HEK293 (cell line): ENCODE data around the gene SPATA16.

Experiments used
- CTCF ChIA-PET: fragments of 350-600 bp; formaldehyde crosslinking; extraction: SDS; loops from one replicate; lab custom pipeline; 2021; ENCODE audit warnings: antibody characterized with exemption; lab: Yijun Ruan, JAX
- POLR2A ChIA-PET: fragments of 300-600 bp; formaldehyde crosslinking; extraction: SDS; loops from one replicate; lab custom pipeline; 2020; ENCODE audit warnings: antibody characterized with exemption, inconsistent platforms; lab: Yijun Ruan, JAX
- H3K27ac ChIP-seq: fragments of 200-500 bp; sonication (Bioruptor generic); 2 replicates; pipeline ENCODE4 v1.5.1; 2014; ENCODE audit warnings: low read depth, low read length, control low read depth, inconsistent platforms; ENCODE audit errors: extremely low read depth
- H3K36me3 ChIP-seq, 2 experiments: fragments of 200-500 bp in 1 of 2; sonication (Bioruptor generic) in 1 of 2; 1 replicate in 1 of 2; 2 replicates in 1 of 2; pipeline ENCODE4 v1.5.1; 2014 to 2017; ENCODE audit warnings: inconsistent platforms in 2 of 2, low read length in 2 of 2; ENCODE audit not compliant: control insufficient read depth in 2 of 2, insufficient read depth in 1 of 2
- H3K4me1 ChIP-seq: fragments of 200-500 bp; sonication (Bioruptor generic); 2 replicates; pipeline ENCODE4 v1.5.1; 2014; ENCODE audit warnings: mild to moderate bottlenecking, low read length, inconsistent platforms; ENCODE audit not compliant: control insufficient read depth, insufficient read depth
- H3K4me3 ChIP-seq: 2 replicates; pipeline ENCODE4 v1.5.1; 2011; ENCODE audit warnings: low read depth, mild to moderate bottlenecking, control low read depth, low read length, moderate library complexity
- H3K9me3 ChIP-seq: fragments of 200-500 bp; sonication (Bioruptor generic); 2 replicates; pipeline ENCODE4 v1.5.1; 2014; ENCODE audit warnings: low read depth, low read length, inconsistent platforms; ENCODE audit not compliant: control insufficient read depth, insufficient read depth
- GLI4 ChIP-seq: fragments of 450-650 bp; formaldehyde crosslinking; IDR thresholded peaks from 2 replicates; pipeline ENCODE4 v1.5.1; 2016; ENCODE audit warnings: missing biosample characterization, missing genetic modification characterization
- KLF7 ChIP-seq: fragments of 450-650 bp; formaldehyde crosslinking; IDR thresholded peaks from 2 replicates; pipeline ENCODE4 v1.5.1; 2016; ENCODE audit warnings: missing biosample characterization, missing genetic modification characterization, borderline replicate concordance
- KLF8 ChIP-seq: fragments of 450-650 bp; formaldehyde crosslinking; IDR thresholded peaks from 2 replicates; pipeline ENCODE4 v1.5.1; 2016; ENCODE audit warnings: missing biosample characterization, missing genetic modification characterization
- PRDM1 ChIP-seq: fragments of 450-650 bp; formaldehyde crosslinking; IDR thresholded peaks from 2 replicates; pipeline ENCODE4; 2016; ENCODE audit warnings: missing biosample characterization, missing genetic modification characterization
- REST ChIP-seq: fragments of 450-650 bp; formaldehyde crosslinking; IDR thresholded peaks from 2 replicates; pipeline ENCODE4 v1.5.1; 2016; ENCODE audit warnings: missing biosample characterization, missing genetic modification characterization
- SALL2 ChIP-seq: fragments of 450-650 bp; formaldehyde crosslinking; IDR thresholded peaks from 2 replicates; pipeline ENCODE4 v1.5.0; 2017; ENCODE audit warnings: missing biosample characterization, mild to moderate bottlenecking, missing genetic modification characterization, borderline replicate concordance
- SCRT2 ChIP-seq: fragments of 450-650 bp; formaldehyde crosslinking; IDR thresholded peaks from 2 replicates; pipeline ENCODE4 v1.5.1; 2016; ENCODE audit warnings: missing biosample characterization, missing genetic modification characterization
- ZFP69B ChIP-seq: fragments of 450-650 bp; formaldehyde crosslinking; IDR thresholded peaks from 2 replicates; pipeline ENCODE4 v1.5.1; 2016; ENCODE audit warnings: missing biosample characterization, missing genetic modification characterization
- ZNF121 ChIP-seq: fragments of 450-650 bp; formaldehyde crosslinking; IDR thresholded peaks from 2 replicates; pipeline ENCODE4 v1.5.1; 2016; ENCODE audit warnings: missing biosample characterization, missing genetic modification characterization
- ZNF133 ChIP-seq: fragments of 450-650 bp; formaldehyde crosslinking; IDR thresholded peaks from 2 replicates; pipeline ENCODE4 v1.5.1; 2016; ENCODE audit warnings: missing biosample characterization, missing genetic modification characterization
- ZNF138 ChIP-seq: fragments of 450-650 bp; formaldehyde crosslinking; IDR thresholded peaks from 2 replicates; pipeline ENCODE4 v1.5.1; 2016; ENCODE audit warnings: missing biosample characterization, missing genetic modification characterization, borderline replicate concordance
- ZNF16 ChIP-seq: fragments of 450-650 bp; formaldehyde crosslinking; IDR thresholded peaks from 2 replicates; pipeline ENCODE4 v1.5.1; 2016; ENCODE audit warnings: low read depth, missing biosample characterization, missing genetic modification characterization
- ZNF26 ChIP-seq: fragments of 450-650 bp; formaldehyde crosslinking; IDR thresholded peaks from 2 replicates; pipeline ENCODE4 v1.5.1; 2016; ENCODE audit warnings: missing biosample characterization, missing genetic modification characterization
- ZNF292 ChIP-seq: fragments of 450-650 bp; formaldehyde crosslinking; IDR thresholded peaks from 2 replicates; pipeline ENCODE4 v1.5.1; 2016; ENCODE audit warnings: low read depth, missing biosample characterization, missing genetic modification characterization, borderline replicate concordance
- ZNF426 ChIP-seq: fragments of 450-650 bp; formaldehyde crosslinking; IDR thresholded peaks from 2 replicates; pipeline ENCODE4 v1.5.1; 2017; ENCODE audit warnings: missing biosample characterization, missing genetic modification characterization, mild to moderate bottlenecking, inconsistent platforms, moderate library complexity
- ZNF510 ChIP-seq: fragments of 450-650 bp; formaldehyde crosslinking; IDR thresholded peaks from 2 replicates; pipeline ENCODE4 v1.5.1; 2018; ENCODE audit warnings: mild to moderate bottlenecking, missing genetic modification characterization, missing biosample characterization; ENCODE audit not compliant: insufficient replicate concordance
- ZNF514 ChIP-seq: fragments of 450-650 bp; formaldehyde crosslinking; IDR thresholded peaks from 2 replicates; pipeline ENCODE4 v1.5.1; 2016; ENCODE audit warnings: missing biosample characterization, missing genetic modification characterization
- ZNF549 ChIP-seq: fragments of 450-650 bp; IDR thresholded peaks from 2 replicates; pipeline ENCODE4 v1.5.1; 2018; ENCODE audit warnings: missing biosample characterization, missing genetic modification characterization, mild to moderate bottlenecking, inconsistent platforms, moderate library complexity
- ZNF585B ChIP-seq: fragments of 450-650 bp; formaldehyde crosslinking; IDR thresholded peaks from 2 replicates; pipeline ENCODE4 v1.5.1; 2016; ENCODE audit warnings: missing biosample characterization, missing genetic modification characterization
- ZNF610 ChIP-seq: fragments of 450-650 bp; formaldehyde crosslinking; IDR thresholded peaks from 2 replicates; pipeline ENCODE4 v1.5.1; 2016; ENCODE audit warnings: missing biosample characterization, missing genetic modification characterization, borderline replicate concordance
- ZNF645 ChIP-seq: fragments of 450-650 bp; formaldehyde crosslinking; IDR thresholded peaks from 2 replicates; pipeline ENCODE4; 2016; ENCODE audit warnings: missing biosample characterization, missing genetic modification characterization
- ZNF707 ChIP-seq: fragments of 450-650 bp; formaldehyde crosslinking; IDR thresholded peaks from 2 replicates; pipeline ENCODE4 v1.5.1; 2016; ENCODE audit warnings: missing biosample characterization, missing genetic modification characterization
- ZNF76 ChIP-seq: fragments of 450-650 bp; formaldehyde crosslinking; IDR thresholded peaks from 2 replicates; pipeline ENCODE4; 2016; ENCODE audit warnings: low read depth, missing biosample characterization, missing genetic modification characterization, borderline replicate concordance
- ZNF768 ChIP-seq: fragments of 450-650 bp; formaldehyde crosslinking; IDR thresholded peaks from 2 replicates; pipeline ENCODE4 v1.5.1; 2018; ENCODE audit warnings: missing biosample characterization, mild to moderate bottlenecking, missing genetic modification characterization
- ZNF843 ChIP-seq: fragments of 450-650 bp; formaldehyde crosslinking; IDR thresholded peaks from 2 replicates; pipeline ENCODE4 v1.5.1; 2016; ENCODE audit warnings: missing biosample characterization, missing genetic modification characterization
- ZSCAN23 ChIP-seq: fragments of 450-650 bp; formaldehyde crosslinking; IDR thresholded peaks from 2 replicates; pipeline ENCODE4 v1.5.1; 2016; ENCODE audit warnings: missing biosample characterization, missing genetic modification characterization

The SPATA16 gene

DNA sequence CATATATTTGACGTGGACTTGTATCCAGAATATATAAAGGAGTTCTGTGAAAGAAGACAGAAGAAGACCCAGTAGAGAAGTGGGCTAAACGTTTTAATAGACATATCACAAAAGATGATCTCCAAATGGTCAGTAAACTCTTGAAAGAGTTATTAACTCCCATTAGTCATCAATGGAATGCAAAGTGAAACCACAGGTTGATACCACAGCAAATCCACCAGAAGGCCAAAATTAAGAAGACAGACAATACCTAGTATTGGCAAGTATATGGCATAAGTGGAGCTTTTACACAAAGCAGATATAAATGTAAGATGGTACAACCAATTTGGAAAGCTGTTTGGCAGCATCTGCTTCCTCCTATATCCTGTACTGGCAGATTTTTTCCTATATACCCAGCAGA is 6.0 kb downstream of the SPATA16 start:
- Histone ChIP-seq H3K9me3 (no peaks in the 10 kb centered on the region), H3K27ac (no peak overlapping the region), H3K36me3 (no peaks in the 10 kb centered on the region), H3K4me1 (no peaks in the 10 kb centered on the region), H3K4me3 (no peak overlapping the region)
- POLR2A ChIA-PET = no interaction called here
- TF ChIP-seq ZNF843 (no peak), ZNF133 (no peak), ZNF426 (tag by site-specific recombination) (0 out of 2 replicates have a peak, but pooled peaks have one; percentile 1)
- TF ChIP-seq, all 188 proteins: peak for 1
- CTCF ChIA-PET = no interaction called here

- POLR2A ChIA-PET = no interaction called here
- Histone ChIP-seq H3K4me3 (no peak overlapping the region), H3K4me1 (no peaks in the 10 kb centered on the region), H3K9me3 (no peaks in the 10 kb centered on the region), H3K36me3 (no peaks in the 10 kb centered on the region), H3K27ac (no peak overlapping the region)
- CTCF ChIA-PET = no interaction called here
- TF ChIP-seq ZNF610 (tag by site-specific recombination) (no peak), ZNF549 (tag by site-specific recombination) (no peak), ZNF16 (tag by site-specific recombination) (no peak), SCRT2 (tag by site-specific recombination) (no peak), PRDM1 (no peak), ZNF707 (tag by site-specific recombination) (no peak), ZNF121 (no peak), ZNF510 (tag by site-specific recombination) (no peak)
Observed at GRCh38 chr3:173128633-173129032, 12.4 kb downstream of the SPATA16 start.

DNA sequence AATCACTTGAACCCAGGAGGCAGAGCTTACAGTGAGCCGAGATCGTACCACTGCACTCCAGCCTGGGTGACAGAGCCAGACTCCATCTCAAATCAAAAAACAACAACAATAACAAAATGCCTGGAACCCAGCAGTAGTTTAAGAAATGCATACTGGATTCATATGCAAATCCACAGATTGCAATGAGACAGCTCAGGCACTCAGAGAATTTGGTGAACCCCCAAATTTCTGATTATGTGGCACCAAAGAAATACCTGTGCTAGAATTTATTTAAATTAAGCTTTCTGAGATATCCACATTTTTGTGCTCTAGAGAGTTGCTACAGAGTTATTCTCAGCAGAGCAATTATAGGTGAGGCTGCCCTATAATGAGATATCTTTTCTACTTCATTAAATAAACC is 29.7 kb downstream of the SPATA16 start:
- no peaks in the 10 kb centered on the region for H3K9me3 ChIP-seq
- no peak overlapping the region for H3K27ac ChIP-seq
- POLR2A ChIA-PET = no interaction called here
- CTCF ChIA-PET = no interaction called here
- no peaks in the 10 kb centered on the region for H3K36me3 ChIP-seq
- H3K4me3 ChIP-seq = no peak overlapping the region
- no peaks in the 10 kb centered on the region for H3K4me1 ChIP-seq
- TF ChIP-seq SCRT2 (tag by site-specific recombination) (no peak), ZNF585B (tag by site-specific recombination) (no peak), GLI4 (tag by site-specific recombination) (no peak), ZFP69B (tag by site-specific recombination) (no peak), KLF8 (tag by site-specific recombination) (no peak), ZNF645 (tag by site-specific recombination) (no peak), ZNF138 (tag by site-specific recombination) (no peak), ZNF26 (no peak), REST (tag by site-specific recombination) (no peak), ZNF514 (tag by site-specific recombination) (no peak), KLF7 (tag by site-specific recombination) (no peak), SALL2 (no peak), ZSCAN23 (no peak), ZNF76 (tag by site-specific recombination) (no peak), ZNF768 (tag by site-specific recombination) (no peak), ZNF292 (tag by site-specific recombination) (no peak)
